ENCODE data around the gene SURF2.

DNA sequence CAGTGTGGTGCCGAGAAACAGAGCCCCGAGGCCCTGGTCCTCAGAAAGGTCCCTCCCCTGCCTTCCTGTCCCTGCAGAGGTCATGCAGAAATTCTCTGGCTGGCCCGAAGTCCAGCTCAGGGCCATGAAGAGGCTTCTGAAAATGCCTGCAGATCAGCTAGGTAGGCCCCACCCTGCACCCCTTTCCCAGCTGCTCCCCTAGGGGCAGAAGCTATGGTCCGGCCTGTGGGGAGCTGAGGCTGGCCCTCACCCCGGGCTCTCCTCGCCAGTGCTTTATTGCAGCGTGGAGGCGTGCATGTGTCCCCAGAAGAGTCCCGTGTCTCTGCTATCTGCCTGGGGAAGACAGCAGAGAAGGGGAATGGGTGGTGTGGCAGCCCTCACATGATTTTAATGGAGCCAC is 41.5 kb downstream of the SURF2 start:
- TF ChIP-seq POLR2A (IDR thresholded peaks at IDR 0.05; ENCODE audit: borderline replicate concordance, extremely low read depth, insufficient read depth, insufficient read length) (no peak), CEBPB (IDR thresholded peaks at IDR 0.05; ENCODE audit: low read depth) (no peak), RAD21 (IDR thresholded peaks at IDR 0.05; ENCODE audit: low read depth) (no peak), EGR1 (IDR thresholded peaks at IDR 0.05; ENCODE audit: low read depth) (no peak), MAX (IDR thresholded peaks at IDR 0.05) (no peak), FOSL1 (IDR thresholded peaks at IDR 0.05; ENCODE audit: low read depth) (no peak), SRF (IDR thresholded peaks at IDR 0.05; ENCODE audit: low read depth) (no peak), EZH2phosphoT487 (IDR thresholded peaks at IDR 0.05; ENCODE audit: borderline replicate concordance) (no peak), TCF7L2 (IDR thresholded peaks at IDR 0.05; ENCODE audit: borderline replicate concordance, extremely low read depth, insufficient read depth, insufficient read length) (no peak), EZH2 (IDR thresholded peaks at IDR 0.05) (no peak), POLR2AphosphoS5 (IDR thresholded peaks at IDR 0.05; ENCODE audit: low read depth, low read length) (no peak)
- TF ChIP-seq, protein P1, sequence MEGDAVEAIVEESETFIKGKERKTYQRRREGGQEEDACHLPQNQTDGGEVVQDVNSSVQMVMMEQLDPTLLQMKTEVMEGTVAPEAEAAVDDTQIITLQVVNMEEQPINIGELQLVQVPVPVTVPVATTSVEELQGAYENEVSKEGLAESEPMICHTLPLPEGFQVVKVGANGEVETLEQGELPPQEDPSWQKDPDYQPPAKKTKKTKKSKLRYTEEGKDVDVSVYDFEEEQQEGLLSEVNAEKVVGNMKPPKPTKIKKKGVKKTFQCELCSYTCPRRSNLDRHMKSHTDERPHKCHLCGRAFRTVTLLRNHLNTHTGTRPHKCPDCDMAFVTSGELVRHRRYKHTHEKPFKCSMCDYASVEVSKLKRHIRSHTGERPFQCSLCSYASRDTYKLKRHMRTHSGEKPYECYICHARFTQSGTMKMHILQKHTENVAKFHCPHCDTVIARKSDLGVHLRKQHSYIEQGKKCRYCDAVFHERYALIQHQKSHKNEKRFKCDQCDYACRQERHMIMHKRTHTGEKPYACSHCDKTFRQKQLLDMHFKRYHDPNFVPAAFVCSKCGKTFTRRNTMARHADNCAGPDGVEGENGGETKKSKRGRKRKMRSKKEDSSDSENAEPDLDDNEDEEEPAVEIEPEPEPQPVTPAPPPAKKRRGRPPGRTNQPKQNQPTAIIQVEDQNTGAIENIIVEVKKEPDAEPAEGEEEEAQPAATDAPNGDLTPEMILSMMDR (IDR thresholded peaks at IDR 0.05 in 2 of 3, conservative IDR thresholded peaks at IDR 0.05 in 1 of 3; ENCODE audit: borderline replicate concordance in 1 of 3, insufficient read depth in 1 of 3, low read depth in 2 of 3, low read length in 2 of 3) = no peak
